Esophagus muscularis mucosa (tissue), 4 donors: ENCODE measurements around the gene MINDY3. TPM values are rescaled to one million over a fixed set of nuclear protein-coding genes. Genes with fewer than 3 reads are reported as not detected.

Experiments
- DNase-seq: peaks from one replicate; pipeline ENCODE4 v3.0.0-alpha.2; 2017; ENCODE audit errors: extremely low spot score
- H3K27ac ChIP-seq, 4 donors: fragments of 200-600 bp; sonication (generic); replicated peaks in 1 of 4; 1 replicate in 3 of 4; 2 replicates in 1 of 4; pipeline ENCODE4 v1.5.1; 2016 to 2019; ENCODE audit warnings: mild to moderate bottlenecking in 1 of 4
- H3K27me3 ChIP-seq, 4 donors: fragments of 200-600 bp; sonication (generic); one replicate each; pipeline versions ENCODE4 v1.5.1 to v1.6.0; 2016 to 2019
- H3K36me3 ChIP-seq, 4 donors: fragments of 200-600 bp; sonication (generic); one replicate each; pipeline ENCODE4 v1.5.1; 2016 to 2019
- H3K4me1 ChIP-seq, 4 donors: fragments of 200-600 bp; sonication (generic); one replicate each; pipeline ENCODE4 v1.5.1; 2016 to 2019
- H3K4me3 ChIP-seq, 4 donors: fragments of 200-600 bp; sonication (generic); 1 replicate in 2 of 4; 2 replicates in 2 of 4; pipeline ENCODE4 v1.5.1; 2016 to 2019; ENCODE audit warnings: mild to moderate bottlenecking in 4 of 4, moderate library complexity in 1 of 4
- H3K9me3 ChIP-seq, 4 donors: fragments of 200-600 bp; sonication (generic); 1 replicate in 3 of 4; 2 replicates in 1 of 4; pipeline ENCODE4 v1.5.1; 2016 to 2019
- CTCF ChIP-seq, 3 experiments: fragments of 200-600 bp in 2 of 3; fragments of 450-650 bp in 1 of 3; sonication (generic) in 2 of 3; IDR thresholded peaks; one replicate each; pipeline ENCODE4 v1.5.1; 2017 to 2019; ENCODE audit warnings: antibody characterized with exemption in 3 of 3, mild to moderate bottlenecking in 2 of 3, moderate library complexity in 1 of 3
- EP300 ChIP-seq: sonication (generic); formaldehyde crosslinking; IDR thresholded peaks from one replicate; pipeline ENCODE4 v1.6.1; 2017; ENCODE audit warnings: antibody characterized with exemption
- POLR2A ChIP-seq: fragments of 450-650 bp; IDR thresholded peaks from one replicate; pipeline ENCODE4 v1.6.1; 2017; ENCODE audit warnings: antibody characterized with exemption, moderate library complexity, mild to moderate bottlenecking, low read depth
- POLR2AphosphoS5 ChIP-seq, 2 donors: sonication (generic); formaldehyde crosslinking; IDR thresholded peaks; one replicate each; pipeline ENCODE4 v1.6.1; 2017; ENCODE audit warnings: antibody characterized with exemption in 2 of 2
- WGBS: methylation state at CpG from one replicate; pipeline ENCODE4 v1.1.5; 2018; 5-methylcytosine and 5-hydroxymethylcytosine counted together
- intact Hi-C: fragments of 100-400 bp; cut with DNase I; formaldehyde crosslinking; loops from one replicate; pipeline ENCODE4 v1.15.1; 2023
- total RNA-seq, 4 donors: library from RNA; depleted of rRNA; stranded (reverse); fragments of >200 nt; gene quantifications; one replicate each; pipeline versions ENCODE4 v1.1.0 to v1.2.1, GENCODE V29; 2016

Gene MINDY3
- total RNA-seq, 4 donors from 2014 or later: 23.8 to 34.3 (median 28.4) TPM

- H3K36me3 ChIP-seq: no peaks in the 10 kb centered on the region
- intact Hi-C loops: no loop called here
- H3K9me3 ChIP-seq: no peaks in the 10 kb centered on the region
- H3K27me3 ChIP-seq: no peaks in the 10 kb centered on the region
- H3K4me3 ChIP-seq: no peak overlapping the region
- H3K27ac ChIP-seq: peak overlapping the region in 1 of 4 donors; percentile 60
- TF ChIP-seq EP300 (no peak), POLR2AphosphoS5 (IDR thresholded peaks at IDR 0.05) (no peak), CTCF (IDR thresholded peaks at IDR 0.05) (no peak), POLR2A (no peak)
- H3K4me1 ChIP-seq: peaks cover 0 to 36% (median 24%) of the 10 kb centered on the region in 4 donors
- WGBS: 51% methylated on average over 5 of the region's 5 CpGs
- no peak for DNase-seq
Measured at GRCh38 chr10:15737656-15738055, 122.7 kb downstream of the MINDY3 start.

GRCh38 chr10:15735763-15736162 lies 124.5 kb downstream of the MINDY3 start:
- intact Hi-C loops: no loop called here
- DNase-seq: peak; percentile 21
- H3K27ac ChIP-seq: no peak overlapping the region
- no peaks in the 10 kb centered on the region for H3K27me3 ChIP-seq
- H3K9me3 ChIP-seq: peaks cover 0 to 3% (median under 1%) of the 10 kb centered on the region in 4 donors
- H3K36me3 ChIP-seq: no peaks in the 10 kb centered on the region
- 22% methylated on average over 4 of the region's 4 CpGs for WGBS
- peaks cover 0 to 36% (median 24%) of the 10 kb centered on the region in 4 donors for H3K4me1 ChIP-seq
- no peak overlapping the region for H3K4me3 ChIP-seq
- no peak for TF ChIP-seq CTCF (IDR thresholded peaks at IDR 0.05)

GRCh38 chr10:15730341-15730740 lies 130.0 kb downstream of the MINDY3 start:
- Histone ChIP-seq H3K36me3 (no peaks in the 10 kb centered on the region), H3K27ac (no peak overlapping the region), H3K9me3 (peaks cover 0 to 9% (median 2%) of the 10 kb centered on the region in 4 donors), H3K4me3 (no peak overlapping the region), H3K27me3 (no peaks in the 10 kb centered on the region), H3K4me1 (peaks cover 0 to 10% (median 8%) of the 10 kb centered on the region in 4 donors)
- DNase-seq: no peak
- WGBS: 99% methylated on average over 2 of the region's 2 CpGs
- no peak for TF ChIP-seq EP300
- no peak for TF ChIP-seq POLR2A
- no peak for TF ChIP-seq CTCF (IDR thresholded peaks at IDR 0.05)
- intact Hi-C loops: no loop called here

GRCh38 chr10:15729890-15730289 lies 130.4 kb downstream of the MINDY3 start:
- TF ChIP-seq POLR2AphosphoS5 (IDR thresholded peaks at IDR 0.05) (no peak), POLR2A (no peak), CTCF (IDR thresholded peaks at IDR 0.05) (no peak), EP300 (no peak)

More at GRCh38 chr10:15729890-15730289, 130.4 kb downstream of the MINDY3 start:
- Histone ChIP-seq H3K9me3 (peaks cover 0 to 9% (median 2%) of the 10 kb centered on the region in 4 donors), H3K4me3 (no peak overlapping the region), H3K36me3 (no peaks in the 10 kb centered on the region), H3K27me3 (no peaks in the 10 kb centered on the region), H3K27ac (no peak overlapping the region), H3K4me1 (peaks cover 0 to 11% (median 9%) of the 10 kb centered on the region in 4 donors)
- intact Hi-C loops: no loop called here
- peak; percentile 26 for DNase-seq
- 89% methylated on average over 7 of the region's 7 CpGs for WGBS

Other genes starting within 250 kb of the MINDY3 start
- 100 to 1,000 TPM in 1 of 4 donors, 10 to 100 TPM in 3; 26.2 to 113 (median 50.4) TPM for gene ITGA8, start 140.6 kb downstream of the MINDY3 start, total RNA-seq